Endothelial cell of hepatic sinusoid (primary cell): ENCODE measurements around the gene ACTR3C.

Source experiments
- in situ Hi-C: cut with HindIII; loops from 2 replicates; pipeline ENCODE4 v1.10.0; 2017; ENCODE audit warnings: low sequenced_read_pairs

ACTR3C gene

GRCh38 chr7:150322833-150323681 lies at the start of gene ACTR3C, which contains the start of gene LRRC61:
Gene ACTR3C, minus strand, starts transcription at chr7:150323545. Its CDS starts 28,249 bp downstream, at chr7:150295296.
Gene LRRC61, plus strand, starts transcription at chr7:150323355. Its CDS starts 13,507 bp downstream, at chr7:150336862.
- in situ Hi-C loops = no loop called here

GRCh38 chr7:150372271-150373048 lies 49.1 kb upstream of the ACTR3C start:
- in situ Hi-C loops = no loop called here

- in situ Hi-C loops = no loop called here
Observed at GRCh38 chr7:150371996-150372270, 48.6 kb upstream of the ACTR3C start.

- in situ Hi-C loops = no loop called here
Observed at GRCh38 chr7:150371131-150371995, 48.0 kb upstream of the ACTR3C start.

GRCh38 chr7:150370612-150371071 lies 47.3 kb upstream of the ACTR3C start:
- in situ Hi-C loops = no loop called here

GRCh38 chr7:150369748-150370501 lies 46.6 kb upstream of the ACTR3C start:
- in situ Hi-C loops = no loop called here

GRCh38 chr7:150368884-150369747 lies 45.8 kb upstream of the ACTR3C start:
- in situ Hi-C loops = no loop called here

- in situ Hi-C loops = no loop called here
Observed at GRCh38 chr7:150368096-150368883, 44.9 kb upstream of the ACTR3C start, which contains the start of gene REPIN1. Gene REPIN1, plus strand, starts transcription at chr7:150368822. Its CDS starts 890 bp downstream, at chr7:150369712.

- in situ Hi-C loops = no loop called here
Observed at GRCh38 chr7:150367677-150368095, 44.3 kb upstream of the ACTR3C start.

GRCh38 chr7:150365673-150366398 lies 42.5 kb upstream of the ACTR3C start:
- in situ Hi-C loops = no loop called here

- in situ Hi-C loops = no loop called here
Observed at GRCh38 chr7:150365194-150365593, 41.8 kb upstream of the ACTR3C start.

- in situ Hi-C loops = loop anchor here (5.0 kb wide), 1 partner anchor 58 kb away; no protein-coding TSS in a partner anchor
Observed at GRCh38 chr7:150363872-150364271, 40.5 kb upstream of the ACTR3C start.

GRCh38 chr7:150363370-150363769 lies 40.0 kb upstream of the ACTR3C start:
- in situ Hi-C loops = loop anchor here (5.0 kb wide), 1 partner anchor 59 kb away; no protein-coding TSS in a partner anchor

GRCh38 chr7:150361807-150362621 lies 38.7 kb upstream of the ACTR3C start:
- in situ Hi-C loops = loop anchor here (5.0 kb wide), 1 partner anchor 60 kb away; no protein-coding TSS in a partner anchor

GRCh38 chr7:150361402-150361801 lies 38.1 kb upstream of the ACTR3C start:
- in situ Hi-C loops = loop anchor here (5.0 kb wide), 1 partner anchor 61 kb away; no protein-coding TSS in a partner anchor

GRCh38 chr7:150360363-150361058 lies 37.2 kb upstream of the ACTR3C start:
- in situ Hi-C loops = loop anchor here (5.0 kb wide), 1 partner anchor 62 kb away; no protein-coding TSS in a partner anchor
